Measurements from ENCODE around the gene PHF23. TPM values are rescaled to one million over a fixed set of nuclear protein-coding genes. Genes with fewer than 3 reads are reported as not detected.
A peak's percentile ranks its signal among the peaks of the same experiment; 100 is the strongest.

PHF23 gene
- total and polyA plus RNA-seq, 2 donors (not counting 1 experiment from before 2014, with no cell fraction given): 45.4 to 48.7 TPM

DNA sequence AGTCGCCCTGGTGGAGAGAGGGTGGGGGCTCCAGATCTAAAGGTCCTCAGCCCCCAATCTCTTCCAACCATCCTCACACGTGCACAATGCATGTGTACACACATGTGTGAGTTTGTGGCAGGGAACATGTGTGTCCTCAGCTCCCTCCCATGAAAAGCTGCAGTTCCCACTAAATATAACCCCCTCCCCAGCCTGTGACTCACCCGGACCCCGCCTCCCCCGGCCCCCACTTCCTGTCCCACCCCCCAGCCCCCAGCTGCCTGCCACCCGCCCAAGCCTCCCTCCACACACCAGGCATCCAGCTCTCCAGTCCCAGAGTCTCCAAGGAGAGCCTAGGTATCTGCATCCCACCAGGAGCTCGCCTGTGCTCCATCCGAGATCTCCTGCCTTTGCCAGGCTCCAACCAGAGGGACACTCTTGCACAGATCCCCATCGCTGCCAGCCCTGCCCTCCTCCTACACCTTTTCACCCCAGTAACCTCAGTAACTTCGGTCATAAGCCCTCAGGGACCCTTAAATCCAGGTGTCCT is 23.5 kb downstream of the PHF23 start:
- Histone ChIP-seq H2AFZ (ENCODE audit: low read length) (no peak overlapping the region), H3K9ac (ENCODE audit: insufficient read depth, low read length) (no peak overlapping the region), H3K4me1 (ENCODE audit: control insufficient read depth, extremely low read depth, insufficient read depth, low read length) (peaks cover 14% of the 10 kb centered on the region), H4K20me1 (ENCODE audit: control insufficient read depth, extremely low read depth, insufficient read depth, low read length) (no peaks in the 10 kb centered on the region), H3K36me3 (ENCODE audit: control insufficient read depth, insufficient read depth, low read length) (peaks cover 2% of the 10 kb centered on the region), H3K4me2 (ENCODE audit: extremely low read depth, insufficient read depth, low read length) (peak overlapping the region; percentile 92), H3K27me3 (ENCODE audit: control insufficient read depth, insufficient read depth, low read length) (no peaks in the 10 kb centered on the region), H3K9me3 (ENCODE audit: control insufficient read depth, insufficient read depth, low read depth, low read length) (no peaks in the 10 kb centered on the region), H3K27ac (ENCODE audit: insufficient read depth, low read length) (peak overlapping the region; percentile 89), H3K79me2 (ENCODE audit: control insufficient read depth, insufficient read depth, low read length) (peaks cover 36% of the 10 kb centered on the region), H3K4me3 (replicated peaks in 1 of 4; ENCODE audit: control extremely low read depth in 1 of 4, insufficient read depth in 1 of 4, low read depth in 3 of 4, low read length in 4 of 4) (peak overlapping the region; percentile 54 to 78 (median 66))
- TF ChIP-seq EZH2 (IDR thresholded peaks at IDR 0.05; ENCODE audit: low read length, missing control alignments): no peak
- peak in 1 of 2 donors; percentile 44 for DNase-seq (ENCODE audit: low read depth in 2 of 2)

DNA sequence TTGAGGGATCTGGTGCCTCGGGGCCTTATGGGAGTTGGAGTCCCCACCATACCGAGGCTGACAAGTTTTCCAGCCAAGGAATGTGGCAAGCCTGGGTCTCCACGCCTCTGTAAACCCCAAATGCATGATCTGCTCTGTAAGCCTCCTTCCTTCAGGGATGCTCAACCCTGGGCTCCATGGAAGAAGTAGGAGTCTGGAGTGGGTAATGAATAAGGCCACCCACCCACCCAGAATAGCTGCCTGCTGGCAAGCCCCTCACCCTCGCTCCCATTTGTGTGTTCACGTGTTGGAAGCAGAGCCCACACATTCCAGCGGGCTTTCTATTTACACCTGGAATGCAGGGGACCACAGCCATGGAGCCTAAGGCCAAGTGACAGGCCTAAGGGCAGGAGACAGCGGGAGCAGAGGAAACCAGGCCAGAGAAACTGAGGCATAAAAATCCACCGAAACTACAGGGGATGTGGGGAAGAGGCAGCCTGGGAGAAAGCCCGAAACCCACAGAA is 24.1 kb downstream of the PHF23 start:
- H3K4me2 ChIP-seq (ENCODE audit: extremely low read depth, insufficient read depth, low read length): peak overlapping the region; percentile 76
- H2AFZ ChIP-seq (ENCODE audit: low read length): no peak overlapping the region
- no peaks in the 10 kb centered on the region for H3K36me3 ChIP-seq (ENCODE audit: control insufficient read depth, insufficient read depth, low read length)
- H4K20me1 ChIP-seq (ENCODE audit: control insufficient read depth, extremely low read depth, insufficient read depth, low read length): no peaks in the 10 kb centered on the region
- no peaks in the 10 kb centered on the region for H3K9me3 ChIP-seq (ENCODE audit: control insufficient read depth, insufficient read depth, low read depth, low read length)
- H3K4me1 ChIP-seq (ENCODE audit: control insufficient read depth, extremely low read depth, insufficient read depth, low read length): peaks cover 10% of the 10 kb centered on the region
- H3K27ac ChIP-seq (ENCODE audit: insufficient read depth, low read length): peak overlapping the region; percentile 89
- no peak for TF ChIP-seq EZH2 (IDR thresholded peaks at IDR 0.05; ENCODE audit: low read length, missing control alignments)
- TF ChIP-seq, protein P1, sequence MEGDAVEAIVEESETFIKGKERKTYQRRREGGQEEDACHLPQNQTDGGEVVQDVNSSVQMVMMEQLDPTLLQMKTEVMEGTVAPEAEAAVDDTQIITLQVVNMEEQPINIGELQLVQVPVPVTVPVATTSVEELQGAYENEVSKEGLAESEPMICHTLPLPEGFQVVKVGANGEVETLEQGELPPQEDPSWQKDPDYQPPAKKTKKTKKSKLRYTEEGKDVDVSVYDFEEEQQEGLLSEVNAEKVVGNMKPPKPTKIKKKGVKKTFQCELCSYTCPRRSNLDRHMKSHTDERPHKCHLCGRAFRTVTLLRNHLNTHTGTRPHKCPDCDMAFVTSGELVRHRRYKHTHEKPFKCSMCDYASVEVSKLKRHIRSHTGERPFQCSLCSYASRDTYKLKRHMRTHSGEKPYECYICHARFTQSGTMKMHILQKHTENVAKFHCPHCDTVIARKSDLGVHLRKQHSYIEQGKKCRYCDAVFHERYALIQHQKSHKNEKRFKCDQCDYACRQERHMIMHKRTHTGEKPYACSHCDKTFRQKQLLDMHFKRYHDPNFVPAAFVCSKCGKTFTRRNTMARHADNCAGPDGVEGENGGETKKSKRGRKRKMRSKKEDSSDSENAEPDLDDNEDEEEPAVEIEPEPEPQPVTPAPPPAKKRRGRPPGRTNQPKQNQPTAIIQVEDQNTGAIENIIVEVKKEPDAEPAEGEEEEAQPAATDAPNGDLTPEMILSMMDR (conservative IDR thresholded peaks at IDR 0.05 in 1 of 2, IDR thresholded peaks at IDR 0.05 in 1 of 2; ENCODE audit: low read depth in 1 of 2, low read length in 2 of 2): no peak
- H3K79me2 ChIP-seq (ENCODE audit: control insufficient read depth, insufficient read depth, low read length): peaks cover 32% of the 10 kb centered on the region
- H3K4me3 ChIP-seq (replicated peaks in 1 of 4; ENCODE audit: control extremely low read depth in 1 of 4, insufficient read depth in 1 of 4, low read depth in 3 of 4, low read length in 4 of 4): peak overlapping the region; percentile 40 to 78 (median 56)
- no peaks in the 10 kb centered on the region for H3K27me3 ChIP-seq (ENCODE audit: control insufficient read depth, insufficient read depth, low read length)
- H3K9ac ChIP-seq (ENCODE audit: insufficient read depth, low read length): peak overlapping the region; percentile 72
- DNase-seq (ENCODE audit: low read depth in 2 of 2): no peak

GRCh38 chr17:7214300-7215135 is 24.7 kb downstream of the PHF23 start:
- Histone ChIP-seq H3K27me3 (ENCODE audit: control insufficient read depth, insufficient read depth, low read length) (no peaks in the 10 kb centered on the region), H3K79me2 (ENCODE audit: control insufficient read depth, insufficient read depth, low read length) (peaks cover 32% of the 10 kb centered on the region), H3K9me3 (ENCODE audit: control insufficient read depth, insufficient read depth, low read depth, low read length) (no peaks in the 10 kb centered on the region), H4K20me1 (ENCODE audit: control insufficient read depth, extremely low read depth, insufficient read depth, low read length) (no peaks in the 10 kb centered on the region), H3K4me1 (ENCODE audit: control insufficient read depth, extremely low read depth, insufficient read depth, low read length) (peaks cover 10% of the 10 kb centered on the region), H3K9ac (ENCODE audit: insufficient read depth, low read length) (peak overlapping the region; percentile 72), H3K4me3 (replicated peaks in 1 of 4; ENCODE audit: control extremely low read depth in 1 of 4, insufficient read depth in 1 of 4, low read depth in 3 of 4, low read length in 4 of 4) (peak overlapping the region; percentile 40 to 78 (median 56)), H3K4me2 (ENCODE audit: extremely low read depth, insufficient read depth, low read length) (peak overlapping the region; percentile 76), H2AFZ (ENCODE audit: low read length) (no peak overlapping the region), H3K36me3 (ENCODE audit: control insufficient read depth, insufficient read depth, low read length) (no peaks in the 10 kb centered on the region), H3K27ac (ENCODE audit: insufficient read depth, low read length) (peak overlapping the region; percentile 89)
- TF ChIP-seq, protein P1 (conservative IDR thresholded peaks at IDR 0.05 in 1 of 2, IDR thresholded peaks at IDR 0.05 in 1 of 2; ENCODE audit: low read depth in 1 of 2, low read length in 2 of 2): peak; percentile 58 to 70
- TF ChIP-seq EZH2 (IDR thresholded peaks at IDR 0.05; ENCODE audit: low read length, missing control alignments): no peak
- peak; percentile 95 to 96 for DNase-seq (ENCODE audit: low read depth in 2 of 2)
